Mucosa of descending colon (tissue), 3 donors: Measurements from ENCODE around the gene ISM1. TPM values are rescaled to one million over a fixed set of nuclear protein-coding genes. Genes with fewer than 3 reads are reported as not detected.

Source experiments
- ATAC-seq: fragments of 200-7000 bp; cut with Tn5 transposase; one replicate; pipeline ENCODE4 v1.9.1; 2020; ENCODE audit warnings: mild to moderate bottlenecking, moderate library complexity
- DNase-seq, 3 donors: peaks; one replicate each; pipeline ENCODE4 v3.0.0-alpha.2; 2020
- H3K36me3 ChIP-seq: fragments of 200-600 bp; one replicate; pipeline ENCODE4 v1.8.0; 2021; ENCODE audit warnings: low read depth, mild to moderate bottlenecking
- H3K4me1 ChIP-seq: fragments of 200-600 bp; one replicate; pipeline ENCODE4 v1.8.0; 2021; ENCODE audit warnings: low read depth, mild to moderate bottlenecking
- H3K4me3 ChIP-seq: fragments of 200-600 bp; one replicate; pipeline ENCODE4 v1.8.0; 2021; ENCODE audit warnings: mild to moderate bottlenecking
- H3K9me3 ChIP-seq: fragments of 200-600 bp; one replicate; pipeline ENCODE4 v1.8.0; 2021; ENCODE audit warnings: mild to moderate bottlenecking
- CTCF ChIP-seq: fragments of 200-600 bp; IDR thresholded peaks from one replicate; pipeline ENCODE4 v1.8.0; 2022; ENCODE audit warnings: antibody characterized with exemption, mild to moderate bottlenecking
- intact Hi-C, 2 donors: fragments of 100-400 bp; cut with DNase I in 1 of 2; cut with micrococcal nuclease in 1 of 2; formaldehyde crosslinking; loops; one replicate each; pipeline versions ENCODE4 v1.11.0 to v1.11.1; 2022; cut with DNase I, micrococcal nuclease
- total RNA-seq, 3 donors: library from RNA; stranded (reverse); fragmentation: NEBNext Ultra II Directional in 2 of 3; extraction: Animal tissue kit (Norgen Biotek cat#: 25700) in 2 of 3; gene quantifications; one replicate each; pipeline versions ENCODE4 v1.2.1 to v1.2.4, GENCODE V29; 2021 to 2023
- donor health status: DM: no; HTN: no; CAD: no; lungs with moderate emphysema.
- donor health status: DM: no; HTN: no; CAD: no.
- donor health status: DM: no; HTN: yes; CAD: no.

Gene ISM1
- total RNA-seq, 3 donors from 2014 or later: 0.14 to 0.72 (median 0.66) TPM

GRCh38 chr20:13278812-13279570 is 57.9 kb downstream of the ISM1 start:
- DNase-seq: no peak
- no peak for ATAC-seq
- Histone ChIP-seq H3K4me1 (no peaks in the 10 kb centered on the region), H3K4me3 (no peak overlapping the region), H3K36me3 (no peaks in the 10 kb centered on the region), H3K9me3 (no peaks in the 10 kb centered on the region)
- intact Hi-C loops: no loop called here
- TF ChIP-seq CTCF: no peak

- no peaks in the 10 kb centered on the region for H3K9me3 ChIP-seq
- DNase-seq (no peak), ATAC-seq (no peak)
- no peak overlapping the region for H3K4me3 ChIP-seq
- intact Hi-C loops: no loop called here
- H3K4me1 ChIP-seq: no peaks in the 10 kb centered on the region
- no peak for TF ChIP-seq CTCF
- H3K36me3 ChIP-seq: no peaks in the 10 kb centered on the region
Measured at GRCh38 chr20:13280609-13281324, 59.7 kb downstream of the ISM1 start.

- TF ChIP-seq CTCF: no peak
- ATAC-seq (no peak), DNase-seq (no peak)
- Histone ChIP-seq H3K9me3 (no peaks in the 10 kb centered on the region), H3K4me3 (no peak overlapping the region), H3K4me1 (no peaks in the 10 kb centered on the region), H3K36me3 (no peaks in the 10 kb centered on the region)
- intact Hi-C loops: no loop called here
Measured at GRCh38 chr20:13283869-13284829, 63.1 kb downstream of the ISM1 start.

- H3K9me3 ChIP-seq: no peaks in the 10 kb centered on the region
- H3K36me3 ChIP-seq: no peaks in the 10 kb centered on the region
- DNase-seq: no peak
- no peak for TF ChIP-seq CTCF
- intact Hi-C loops: no loop called here
- ATAC-seq: no peak
- H3K4me3 ChIP-seq: no peak overlapping the region
- no peaks in the 10 kb centered on the region for H3K4me1 ChIP-seq
Measured at GRCh38 chr20:13284830-13285229, 63.8 kb downstream of the ISM1 start.

- no peak for TF ChIP-seq CTCF
- no peak for ATAC-seq
- Histone ChIP-seq H3K9me3 (no peaks in the 10 kb centered on the region), H3K36me3 (no peaks in the 10 kb centered on the region), H3K4me3 (no peak overlapping the region), H3K4me1 (no peaks in the 10 kb centered on the region)
- no peak for DNase-seq
- intact Hi-C loops: no loop called here
Measured at GRCh38 chr20:13285408-13285807, 64.3 kb downstream of the ISM1 start.
